Measurements from ENCODE around the gene HOXA10. TPM values are rescaled to one million over a fixed set of nuclear protein-coding genes. Genes with fewer than 3 reads are reported as not detected.

Gene HOXA10
- total RNA-seq, 3 donors from 2014 or later: 25.0 to 56.9 (median 25.8) TPM

GRCh38 chr7:27134392-27134791 is 39.7 kb downstream of the HOXA10 start:
- H3K9me3 ChIP-seq: no peaks in the 10 kb centered on the region
- no peak overlapping the region for H3K4me3 ChIP-seq
- DNase-seq (peak in 1 of 3 donors; percentile 46), ATAC-seq (no peak)
- H3K36me3 ChIP-seq (ENCODE audit: low read depth): no peaks in the 10 kb centered on the region
- no peak for TF ChIP-seq CTCF (IDR thresholded peaks at IDR 0.05)
- intact Hi-C loops (cut with DNase I, micrococcal nuclease): no loop called here
- H3K4me1 ChIP-seq (ENCODE audit: low read depth): peaks cover 54% of the 10 kb centered on the region

GRCh38 chr7:27133409-27134231 is 40.5 kb downstream of the HOXA10 start:
- Histone ChIP-seq H3K36me3 (ENCODE audit: low read depth) (no peaks in the 10 kb centered on the region), H3K9me3 (no peaks in the 10 kb centered on the region), H3K4me1 (ENCODE audit: low read depth) (peaks cover 54% of the 10 kb centered on the region), H3K4me3 (no peak overlapping the region)
- ATAC-seq (no peak), DNase-seq (peak in 2 of 3 donors; percentile 39 to 68)
- TF ChIP-seq CTCF (IDR thresholded peaks at IDR 0.05): no peak
- intact Hi-C loops (cut with DNase I, micrococcal nuclease): no loop called here

GRCh38 chr7:27132978-27133377 is 41.1 kb downstream of the HOXA10 start:
- Histone ChIP-seq H3K4me3 (no peak overlapping the region), H3K4me1 (ENCODE audit: low read depth) (peaks cover 54% of the 10 kb centered on the region), H3K9me3 (no peaks in the 10 kb centered on the region), H3K36me3 (ENCODE audit: low read depth) (no peaks in the 10 kb centered on the region)
- no peak for TF ChIP-seq CTCF (IDR thresholded peaks at IDR 0.05)
- intact Hi-C loops (cut with DNase I, micrococcal nuclease): no loop called here
- ATAC-seq (no peak), DNase-seq (peak in 1 of 3 donors; percentile 4)

GRCh38 chr7:27132214-27132613 is 41.9 kb downstream of the HOXA10 start:
- ATAC-seq: no peak
- H3K36me3 ChIP-seq (ENCODE audit: low read depth): no peaks in the 10 kb centered on the region
- intact Hi-C loops (cut with DNase I, micrococcal nuclease): no loop called here
- H3K4me1 ChIP-seq (ENCODE audit: low read depth): peaks cover 57% of the 10 kb centered on the region
- no peaks in the 10 kb centered on the region for H3K9me3 ChIP-seq
- no peak overlapping the region for H3K4me3 ChIP-seq
- DNase-seq: no peak
- TF ChIP-seq CTCF (IDR thresholded peaks at IDR 0.05): no peak

- Histone ChIP-seq H3K4me1 (ENCODE audit: low read depth) (peaks cover 56% of the 10 kb centered on the region), H3K4me3 (peak overlapping the region; percentile 15), H3K36me3 (ENCODE audit: low read depth) (no peaks in the 10 kb centered on the region), H3K9me3 (no peaks in the 10 kb centered on the region)
- peak in 1 of 3 donors; percentile 4 for DNase-seq
- intact Hi-C loops (cut with DNase I, micrococcal nuclease): no loop called here
- TF ChIP-seq CTCF (IDR thresholded peaks at IDR 0.05): no peak
- no peak for ATAC-seq
Measured at GRCh38 chr7:27131390-27131819, 42.7 kb downstream of the HOXA10 start.

All from mucosa of descending colon (tissue), 3 donors.